ENCODE measurements around the gene PLXNA2.

PLXNA2 gene

DNA sequence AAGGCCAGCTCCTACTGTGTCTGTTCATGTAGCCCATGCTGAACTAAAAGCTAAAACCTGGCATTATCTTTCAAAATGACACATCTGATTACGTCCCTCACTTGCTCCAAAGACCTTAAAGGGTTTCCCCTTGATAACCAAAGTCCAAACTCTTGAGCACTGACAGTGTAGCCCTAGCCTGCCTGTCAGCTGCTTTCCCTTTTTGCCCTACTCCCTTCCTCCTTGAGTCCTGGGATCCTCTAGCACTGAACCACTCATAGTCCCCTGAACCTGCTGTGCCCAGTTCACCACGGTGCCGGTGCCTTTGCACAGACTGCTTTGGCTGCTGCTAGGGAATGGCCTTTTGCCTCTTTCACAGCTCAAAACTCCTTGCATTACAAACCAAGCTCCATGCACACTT lies 67.5 kb downstream of the PLXNA2 start:
- peaks cover 35% of the 10 kb centered on the region for H3K4me1 ChIP-seq
- H4K20me1 ChIP-seq: no peaks in the 10 kb centered on the region
- H3K27me3 ChIP-seq: no peaks in the 10 kb centered on the region
- H3K36me3 ChIP-seq: no peaks in the 10 kb centered on the region
- no peaks in the 10 kb centered on the region for H3K9me3 ChIP-seq
- no peak overlapping the region for H3K4me2 ChIP-seq
- H3K27ac ChIP-seq: no peak overlapping the region
- H3K9ac ChIP-seq: no peak overlapping the region
- H3K4me3 ChIP-seq: no peak overlapping the region
- TF ChIP-seq Cebpa-rat (IDR thresholded peaks at IDR 0.05): no peak

DNA sequence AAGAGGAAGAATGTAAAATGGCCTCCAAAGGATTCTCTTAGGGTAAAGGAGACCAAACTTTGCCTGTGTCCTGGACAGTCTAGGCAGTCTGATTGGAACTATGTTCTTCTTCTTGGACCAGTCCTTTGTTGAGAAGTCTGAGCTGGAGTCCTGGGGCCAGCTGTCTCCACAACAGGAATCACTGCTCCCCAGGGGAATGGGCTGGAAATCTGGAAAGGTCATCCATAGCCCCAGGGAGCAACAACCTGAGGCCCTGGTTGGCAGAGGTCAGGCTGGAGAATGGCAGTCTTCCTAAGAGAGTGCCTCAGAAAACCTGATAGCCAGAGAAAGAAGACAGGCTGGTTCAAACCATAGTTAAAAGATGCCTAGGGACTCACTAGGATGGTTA lies 68.7 kb downstream of the PLXNA2 start:
- no peaks in the 10 kb centered on the region for H3K27me3 ChIP-seq
- no peaks in the 10 kb centered on the region for H3K9me3 ChIP-seq
- peaks cover 41% of the 10 kb centered on the region for H3K4me1 ChIP-seq
- no peak overlapping the region for H3K9ac ChIP-seq
- no peak overlapping the region for H3K4me3 ChIP-seq
- TF ChIP-seq Cebpa-rat (IDR thresholded peaks at IDR 0.05): no peak
- no peak overlapping the region for H3K27ac ChIP-seq
- no peak overlapping the region for H3K4me2 ChIP-seq
- no peaks in the 10 kb centered on the region for H4K20me1 ChIP-seq
- no peaks in the 10 kb centered on the region for H3K36me3 ChIP-seq

DNA sequence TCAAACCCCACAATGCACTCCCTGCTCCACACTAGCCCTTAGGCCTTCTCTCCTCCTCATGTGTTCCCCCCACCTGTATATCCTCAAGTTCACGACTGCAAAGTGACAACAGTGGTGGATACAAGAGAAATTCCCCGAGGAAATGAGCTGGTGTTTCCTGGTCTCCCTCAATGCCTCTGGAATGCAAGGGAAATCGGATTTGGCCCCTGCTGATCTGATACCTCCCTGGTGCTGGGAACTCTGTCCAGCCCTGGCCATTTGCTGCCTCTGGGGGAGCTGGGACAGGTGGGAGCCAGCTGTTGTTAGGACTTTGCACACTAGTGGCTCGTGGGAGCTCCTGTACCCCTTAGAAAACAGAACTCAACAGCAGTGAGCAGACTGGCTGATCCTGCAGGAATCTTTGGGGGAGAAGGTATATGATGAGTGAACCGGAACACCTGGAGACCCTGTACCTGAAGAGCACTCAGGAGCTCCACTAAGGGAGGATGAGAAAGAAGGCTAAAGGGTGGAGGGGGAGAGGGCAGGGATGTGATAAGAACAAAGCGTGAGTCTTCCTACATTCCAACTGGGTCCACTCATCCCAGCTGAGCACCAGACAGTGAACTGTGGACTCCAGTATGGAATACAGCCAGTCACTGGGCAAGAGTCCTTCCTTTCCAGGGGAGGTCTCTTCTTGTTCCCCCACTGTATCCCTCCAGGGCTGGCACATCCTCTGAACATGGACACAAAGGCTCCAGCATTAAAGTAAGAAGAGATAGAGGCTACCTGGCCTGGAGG lies 69.3 kb downstream of the PLXNA2 start:
- Histone ChIP-seq H3K27me3 (no peaks in the 10 kb centered on the region), H3K9ac (no peak overlapping the region), H3K9me3 (no peaks in the 10 kb centered on the region), H3K27ac (no peak overlapping the region), H3K36me3 (no peaks in the 10 kb centered on the region), H3K4me1 (peaks cover 41% of the 10 kb centered on the region), H4K20me1 (no peaks in the 10 kb centered on the region), H3K4me2 (no peak overlapping the region), H3K4me3 (no peak overlapping the region)
- TF ChIP-seq Cebpa-rat (IDR thresholded peaks at IDR 0.05): no peak

DNA sequence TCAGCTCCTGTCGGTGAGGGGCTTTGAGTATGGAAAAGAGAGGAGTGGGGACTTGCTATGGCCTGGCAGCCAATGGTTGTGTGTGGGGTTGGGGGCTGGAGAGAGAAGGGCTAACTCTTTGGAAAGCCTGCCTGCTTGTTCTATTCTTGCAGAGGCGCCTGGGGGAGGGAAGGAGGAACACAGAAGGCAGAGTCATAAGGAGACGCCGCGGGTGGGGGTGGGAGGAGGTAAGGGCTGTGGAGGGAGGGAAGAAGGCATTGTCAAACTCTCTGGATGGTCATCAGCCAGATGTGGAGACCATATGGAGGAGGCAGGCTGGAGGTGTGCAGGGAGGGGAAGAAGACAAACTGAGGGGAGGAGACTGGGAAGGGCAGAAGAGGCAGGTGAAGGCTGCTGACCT lies 70.0 kb downstream of the PLXNA2 start:
- no peak overlapping the region for H3K4me3 ChIP-seq
- no peaks in the 10 kb centered on the region; the same call in 1 of the 2 replicates for H3K27me3 ChIP-seq
- TF ChIP-seq Cebpa-rat (IDR thresholded peaks at IDR 0.05): no peak
- peaks cover 45% of the 10 kb centered on the region for H3K4me1 ChIP-seq
- H3K9me3 ChIP-seq: no peaks in the 10 kb centered on the region
- H4K20me1 ChIP-seq: no peaks in the 10 kb centered on the region
- no peak overlapping the region for H3K27ac ChIP-seq
- H3K4me2 ChIP-seq: peak overlapping the region; percentile 54
- H3K36me3 ChIP-seq: no peaks in the 10 kb centered on the region
- H3K9ac ChIP-seq: no peak overlapping the region

DNA sequence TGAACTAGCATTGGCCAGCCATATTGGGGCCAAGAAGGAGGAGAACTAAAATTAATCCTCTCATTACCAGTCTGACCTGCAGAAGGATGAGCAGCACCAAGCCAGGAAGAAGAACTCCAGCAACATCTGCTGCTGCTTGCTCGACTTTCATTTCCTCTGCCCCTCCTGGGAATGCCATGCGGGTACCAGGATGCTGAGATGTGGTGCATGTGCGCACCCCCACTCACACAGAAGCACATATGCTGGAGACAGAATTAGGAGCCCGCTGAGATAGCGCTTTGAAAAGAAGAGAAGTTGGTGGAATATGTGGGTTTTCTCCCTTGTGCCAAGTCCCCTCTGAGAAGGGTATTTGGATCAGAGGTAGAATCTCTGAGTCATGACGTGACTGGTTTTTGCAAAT lies 70.4 kb downstream of the PLXNA2 start:
- Histone ChIP-seq H3K27me3 (no peaks in the 10 kb centered on the region; the same call in 1 of the 2 replicates), H3K27ac (no peak overlapping the region), H3K9ac (no peak overlapping the region), H3K9me3 (no peaks in the 10 kb centered on the region), H3K4me3 (no peak overlapping the region), H3K4me2 (peak overlapping the region; percentile 54), H4K20me1 (no peaks in the 10 kb centered on the region), H3K4me1 (peaks cover 49% of the 10 kb centered on the region), H3K36me3 (no peaks in the 10 kb centered on the region)
- no peak for TF ChIP-seq Cebpa-rat (IDR thresholded peaks at IDR 0.05)

DNA sequence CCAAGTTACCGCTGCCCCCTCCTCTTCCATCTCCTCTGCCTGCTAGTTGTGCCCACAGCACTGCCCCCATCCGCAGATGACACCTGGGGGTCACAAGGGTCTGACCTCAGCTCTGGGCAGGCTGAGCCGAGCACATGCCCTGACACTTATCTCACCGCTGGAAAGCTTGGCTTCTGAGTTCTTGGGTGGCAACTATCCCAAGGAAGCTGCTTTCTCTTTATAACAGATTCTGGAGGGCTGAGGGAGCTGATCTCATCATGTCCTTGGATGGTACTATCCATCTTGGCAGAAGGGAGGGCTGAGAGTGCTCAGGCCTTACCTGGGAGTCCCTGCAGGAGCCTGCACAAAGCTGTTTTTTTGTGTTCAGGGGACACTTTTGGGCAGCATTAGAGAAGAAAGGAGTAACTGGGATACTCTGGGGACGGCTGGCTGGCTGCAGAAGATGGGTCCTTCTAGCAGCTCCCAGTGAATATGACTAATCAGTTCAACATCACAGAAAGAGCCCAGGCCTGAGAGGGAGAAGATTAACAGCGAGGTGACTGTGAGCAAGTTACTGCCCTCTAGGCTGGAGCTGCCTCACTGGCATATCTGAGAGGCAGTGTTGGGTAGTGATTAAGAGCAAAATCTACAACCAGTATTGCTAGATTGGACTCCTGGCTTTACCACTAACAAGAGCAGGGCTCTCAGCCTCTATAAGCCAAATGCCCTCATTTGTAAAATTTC lies 71.6 kb downstream of the PLXNA2 start:
- no peak for TF ChIP-seq Cebpa-rat (IDR thresholded peaks at IDR 0.05)
- Histone ChIP-seq H4K20me1 (no peaks in the 10 kb centered on the region), H3K4me3 (no peak overlapping the region), H3K36me3 (no peaks in the 10 kb centered on the region), H3K27ac (no peak overlapping the region), H3K4me2 (no peak overlapping the region), H3K9ac (no peak overlapping the region), H3K9me3 (no peaks in the 10 kb centered on the region), H3K4me1 (peaks cover 49% of the 10 kb centered on the region), H3K27me3 (no peaks in the 10 kb centered on the region; the same call in 1 of the 2 replicates)

DNA sequence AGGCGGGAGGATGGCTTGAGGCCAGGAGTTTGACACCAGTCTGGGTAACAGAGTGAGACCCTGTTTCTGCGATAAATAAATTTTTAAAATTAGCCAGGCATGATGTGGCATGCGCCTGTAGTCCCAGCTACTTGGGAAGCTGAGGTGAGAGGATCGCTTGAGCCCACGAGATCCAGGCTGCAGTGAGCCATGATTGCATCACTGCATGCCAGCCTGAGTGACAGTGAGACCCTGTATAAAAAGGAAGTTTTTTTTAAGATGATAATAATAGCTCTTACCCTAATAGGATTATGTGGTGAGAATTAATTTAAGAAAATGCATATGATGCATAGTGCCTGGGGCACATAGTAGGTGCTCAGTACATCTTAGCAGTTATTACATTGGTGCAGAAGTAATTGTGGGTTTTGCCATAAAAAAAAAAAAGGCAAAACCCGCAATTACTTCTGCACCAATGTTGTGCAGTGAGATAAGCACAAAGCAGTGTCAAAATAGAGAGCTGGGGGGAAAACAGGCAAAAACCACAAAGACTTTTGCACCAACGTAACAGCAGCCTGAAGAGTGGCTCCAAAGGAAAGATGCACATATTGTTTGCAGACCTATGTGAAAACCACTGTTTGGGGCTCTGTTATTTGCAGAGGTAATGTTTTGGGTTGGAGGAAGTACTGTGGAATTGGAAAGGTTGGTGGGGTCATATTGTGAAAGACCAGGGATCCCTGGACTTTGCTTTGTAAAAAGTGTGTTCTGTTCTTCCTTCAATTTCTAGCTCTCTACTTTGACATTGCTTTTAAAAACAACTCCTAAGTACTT lies 72.4 kb downstream of the PLXNA2 start:
- TF ChIP-seq Cebpa-rat (IDR thresholded peaks at IDR 0.05): no peak
- no peaks in the 10 kb centered on the region for H3K36me3 ChIP-seq
- H3K4me3 ChIP-seq: no peak overlapping the region
- H3K4me2 ChIP-seq: peak overlapping the region; percentile 41
- H3K27ac ChIP-seq: no peak overlapping the region
- no peak overlapping the region for H3K9ac ChIP-seq
- no peaks in the 10 kb centered on the region; the same call in 1 of the 2 replicates for H3K27me3 ChIP-seq
- peaks cover 49% of the 10 kb centered on the region for H3K4me1 ChIP-seq
- no peaks in the 10 kb centered on the region for H3K9me3 ChIP-seq
- no peaks in the 10 kb centered on the region for H4K20me1 ChIP-seq

DNA sequence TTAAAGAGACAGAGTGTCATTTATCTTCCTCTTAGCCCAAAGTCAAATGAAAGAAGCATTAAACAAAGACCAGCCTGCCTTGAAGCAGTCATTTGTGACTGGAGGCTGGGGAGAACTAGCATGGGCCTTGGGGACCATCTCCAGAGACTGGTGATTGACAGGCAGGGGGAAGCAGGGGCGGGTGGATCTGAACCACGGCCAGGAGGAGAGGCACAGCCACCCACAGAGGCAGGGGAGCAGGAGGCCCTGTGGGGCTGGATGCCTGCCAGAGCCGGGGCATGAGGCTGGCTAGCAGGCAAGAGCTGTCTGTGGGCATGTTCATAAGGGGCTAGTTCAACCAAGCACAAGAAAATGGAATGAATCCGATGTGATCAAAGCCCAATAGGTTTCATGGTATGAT lies 73.9 kb downstream of the PLXNA2 start:
- Histone ChIP-seq H3K4me2 (peak overlapping the region; percentile 50), H3K9ac (no peak overlapping the region)
- no peak for TF ChIP-seq Cebpa-rat (IDR thresholded peaks at IDR 0.05)

DNA sequence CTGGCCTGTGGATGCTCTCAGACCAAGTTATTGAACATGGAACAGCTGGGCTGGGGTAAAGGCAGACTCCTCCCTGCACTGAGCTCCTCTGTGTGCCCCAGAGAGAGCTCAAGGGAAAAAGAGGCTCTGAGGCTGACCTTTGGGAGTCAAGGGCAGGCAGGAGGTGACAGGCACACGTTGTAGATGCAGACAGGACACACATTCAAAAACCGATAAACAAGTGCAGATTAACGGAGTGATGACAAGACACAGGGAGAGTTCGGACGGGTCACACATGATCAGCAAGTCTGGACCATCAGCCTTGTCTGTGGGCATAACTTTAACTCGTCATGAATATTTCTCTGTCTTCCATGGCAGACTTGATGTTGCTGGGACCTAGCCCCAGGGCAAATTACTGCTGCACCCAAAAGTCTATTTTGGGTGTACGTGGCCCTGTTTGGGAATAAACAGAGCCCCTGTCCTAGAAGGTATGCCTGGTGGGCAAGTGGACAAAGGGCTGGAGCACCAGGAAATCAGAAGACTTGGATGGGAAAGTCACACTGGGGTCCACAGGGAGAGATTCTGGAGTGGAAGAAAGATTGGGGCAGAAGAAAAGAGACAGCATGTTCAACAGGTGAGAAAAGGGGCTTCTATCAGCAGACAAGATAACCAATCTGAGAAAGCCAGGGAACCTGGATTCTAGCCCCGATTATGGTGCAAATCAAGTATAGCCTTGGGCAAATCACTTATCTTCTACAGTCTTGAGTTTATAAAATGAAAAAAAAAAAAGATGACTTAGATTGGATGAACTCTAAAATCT lies 74.9 kb downstream of the PLXNA2 start:
- H3K27me3 ChIP-seq: no peaks in the 10 kb centered on the region; the same call in 1 of the 2 replicates
- no peak overlapping the region for H3K27ac ChIP-seq
- H3K4me2 ChIP-seq: peak overlapping the region; percentile 50
- no peak for TF ChIP-seq Cebpa-rat (IDR thresholded peaks at IDR 0.05)
- H3K4me1 ChIP-seq: peaks cover 60% of the 10 kb centered on the region
- no peak overlapping the region for H3K9ac ChIP-seq
- no peaks in the 10 kb centered on the region for H3K9me3 ChIP-seq
- H3K36me3 ChIP-seq: no peaks in the 10 kb centered on the region
- no peak overlapping the region for H3K4me3 ChIP-seq
- H4K20me1 ChIP-seq: no peaks in the 10 kb centered on the region

More for the DNA sequence above, 73.9 kb downstream of the PLXNA2 start:
- H4K20me1 ChIP-seq: no peaks in the 10 kb centered on the region
- no peak overlapping the region for H3K4me3 ChIP-seq
- no peaks in the 10 kb centered on the region for H3K36me3 ChIP-seq
- H3K4me1 ChIP-seq: peaks cover 54% of the 10 kb centered on the region
- no peak overlapping the region for H3K27ac ChIP-seq
- no peaks in the 10 kb centered on the region; the same call in 1 of the 2 replicates for H3K27me3 ChIP-seq
- no peaks in the 10 kb centered on the region for H3K9me3 ChIP-seq
